KOPT-K1 (cell line): ENCODE measurements around the gene ZNF594.
"Not testable (repeated sequence)": the region's sequence is repeated elsewhere in the genome, so short reads cannot be mapped to it uniquely, and the experiment has no call there.

Experiments used
- H3K27ac ChIP-seq: fragments of 200-600 bp; sonication (generic); 2 replicates; pipeline ENCODE4 v1.5.1; 2016; ENCODE audit warnings: antibody characterized with exemption, mild to moderate bottlenecking, low read depth, low read length; ENCODE audit not compliant: poor library complexity, severe bottlenecking
- H3K36me3 ChIP-seq: fragments of 200-600 bp; sonication (generic); 2 replicates; pipeline ENCODE4 v1.5.1; 2017; ENCODE audit warnings: antibody characterized with exemption, mild to moderate bottlenecking, low read length, moderate library complexity; ENCODE audit not compliant: insufficient read depth
- H3K9me3 ChIP-seq: fragments of 200-600 bp; sonication (generic); 2 replicates; pipeline ENCODE4 v1.5.1; 2017; ENCODE audit warnings: antibody characterized with exemption, low read length, mild to moderate bottlenecking; ENCODE audit not compliant: insufficient read depth, poor library complexity, severe bottlenecking

The ZNF594 gene

DNA sequence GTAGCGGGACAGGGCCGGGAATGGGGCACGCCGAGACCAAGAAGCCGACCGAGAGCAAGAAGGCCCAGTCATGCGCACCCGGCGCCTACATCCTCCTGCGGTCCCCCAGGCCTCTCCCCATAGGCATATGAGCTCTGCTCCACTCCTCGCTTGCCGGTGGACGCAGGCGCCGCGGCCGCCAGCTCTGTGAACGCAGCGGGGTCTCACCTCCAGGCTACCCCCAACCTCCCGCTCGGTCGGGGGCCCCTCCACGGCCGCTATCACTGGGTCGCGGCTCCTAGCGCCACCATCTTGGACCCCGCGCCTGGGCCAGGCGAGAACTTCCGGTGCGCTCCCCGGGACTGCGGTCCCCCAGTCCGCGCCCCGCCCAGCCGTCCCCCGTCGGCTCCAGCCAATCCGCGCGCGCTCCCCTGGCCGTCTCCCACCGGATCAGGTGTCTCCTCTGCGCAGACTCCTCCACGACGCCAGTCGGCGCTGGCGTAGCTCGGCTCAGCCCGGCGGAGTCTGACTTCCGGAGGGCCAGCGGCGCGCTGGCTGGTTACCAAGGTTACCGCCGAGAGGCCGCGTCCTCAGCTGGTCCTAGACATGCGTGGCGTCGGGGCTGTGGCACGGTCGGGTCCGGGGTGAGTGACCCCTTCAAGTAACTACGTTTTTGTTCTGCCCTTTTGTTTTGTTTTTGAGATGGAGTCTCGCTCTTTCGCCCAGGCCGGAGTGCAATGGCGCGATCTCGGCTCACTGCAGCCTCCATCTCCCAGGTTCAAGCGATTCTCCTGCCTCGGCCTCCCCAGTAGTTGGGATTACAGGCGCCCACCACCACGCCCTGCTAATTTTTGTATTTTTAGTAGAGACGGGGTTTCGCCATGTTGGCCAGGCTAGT is at the start of gene ZNF594:
Gene ZNF594, minus strand, starts transcription at position 328 of the 877 bp plus-strand sequence. CDS start 7,612 bp downstream, outside the sequence.
- peak within 1 kb of the TSS; percentile 73 for H3K27ac ChIP-seq

DNA sequence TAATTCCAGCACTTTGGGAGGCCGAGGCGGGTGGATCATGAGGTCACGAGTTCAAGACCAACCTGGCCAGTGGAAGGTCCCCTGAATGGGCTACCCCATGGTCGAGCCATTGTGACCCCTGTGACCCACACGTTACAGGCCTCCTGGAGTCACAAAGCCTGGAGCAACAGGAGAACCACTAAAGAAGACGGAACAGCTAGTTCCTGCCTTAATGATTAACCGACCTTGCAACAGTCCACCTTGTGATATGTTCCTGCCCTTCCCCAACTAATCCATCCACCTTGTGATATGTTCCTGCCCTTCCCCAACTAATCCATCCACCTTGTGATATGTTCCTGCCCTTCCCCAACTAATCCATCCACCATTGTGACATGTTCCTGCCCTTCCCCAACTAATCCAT is 48.1 kb upstream of the ZNF594 start:
- not testable (repeated sequence) for H3K36me3 ChIP-seq, H3K9me3 ChIP-seq, H3K27ac ChIP-seq

More for the DNA sequence above, at the start of gene ZNF594:
- Histone ChIP-seq H3K9me3 (peaks cover 34% of the 10 kb centered on the region), H3K36me3 (peaks cover 18% of the 10 kb centered on the region)

DNA sequence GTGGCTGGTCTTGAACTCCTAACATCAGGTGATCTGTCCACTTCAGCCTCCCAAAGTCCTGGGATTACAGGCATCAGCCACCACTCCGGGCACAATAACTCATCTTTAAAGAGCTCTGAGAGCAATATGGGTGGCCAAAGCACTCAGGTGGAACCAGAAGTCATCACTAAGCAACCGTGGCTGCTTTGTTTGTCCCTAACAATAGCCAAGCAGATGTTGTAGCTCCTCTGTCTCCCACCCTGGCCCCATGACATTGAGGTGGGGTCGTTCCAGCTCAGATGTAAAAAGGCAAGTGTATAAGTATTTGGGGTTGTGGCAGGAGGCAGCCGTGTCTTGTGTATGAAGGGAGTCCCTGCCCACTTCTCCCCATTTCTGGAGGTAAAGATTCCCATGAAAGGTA is 46.7 kb upstream of the ZNF594 start:
- no peaks in the 10 kb centered on the region for H3K9me3 ChIP-seq
- H3K27ac ChIP-seq, result no peak overlapping the region
- no peaks in the 10 kb centered on the region for H3K36me3 ChIP-seq

DNA sequence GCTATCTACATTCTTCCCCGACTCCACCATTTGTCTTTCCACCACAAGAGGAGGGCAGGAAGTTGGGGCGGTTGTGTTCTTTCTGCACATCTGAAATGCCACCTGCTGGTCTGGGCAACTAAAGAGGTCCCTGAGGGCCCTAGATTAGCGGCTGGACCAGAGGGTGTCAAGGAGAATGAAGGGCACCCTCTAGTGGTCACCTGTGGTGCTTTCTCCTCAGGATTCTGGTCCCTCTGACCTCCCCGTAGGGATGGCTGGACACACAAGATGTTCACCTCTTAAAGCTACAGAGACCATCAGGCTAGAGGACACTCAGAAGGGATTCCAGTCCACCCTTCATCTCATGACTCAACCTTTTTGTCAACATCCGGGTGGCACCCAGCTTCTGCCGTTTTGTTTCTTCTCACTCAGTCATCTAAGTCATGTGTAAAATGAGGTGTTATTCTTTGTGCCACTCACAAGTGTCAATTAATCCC is 45.9 kb upstream of the ZNF594 start:
- Histone ChIP-seq H3K9me3 (no peaks in the 10 kb centered on the region), H3K27ac (no peak overlapping the region), H3K36me3 (no peaks in the 10 kb centered on the region)

DNA sequence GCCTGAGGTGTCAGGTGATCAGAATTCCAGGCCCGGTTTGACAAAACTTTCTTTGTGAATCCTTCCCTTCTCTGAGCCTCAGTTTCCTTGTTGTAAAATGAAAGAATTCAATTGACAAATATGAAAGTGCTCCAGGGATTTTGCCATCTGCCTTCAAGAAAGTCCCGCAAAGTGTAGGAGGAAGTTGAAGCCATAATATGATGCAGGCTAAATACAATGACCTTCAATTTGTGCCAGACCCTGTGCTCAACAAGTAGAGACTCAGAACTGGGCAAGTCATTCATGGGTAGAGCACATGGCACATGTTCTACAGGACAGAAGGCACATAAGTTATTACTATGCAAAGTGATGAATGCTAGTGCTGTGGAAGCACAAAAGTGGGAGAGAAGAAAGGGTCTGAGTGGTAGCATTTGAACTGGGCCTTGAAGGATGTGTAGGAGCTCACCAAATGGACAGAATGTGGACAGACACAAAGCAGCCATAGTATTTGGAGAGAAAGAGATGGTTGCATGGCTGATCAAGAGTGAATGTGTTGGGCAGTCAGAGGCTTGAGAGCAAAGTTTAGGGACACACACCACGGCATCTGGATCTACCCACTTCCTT is 45.4 kb upstream of the ZNF594 start:
- H3K36me3 ChIP-seq, result no peaks in the 10 kb centered on the region
- H3K9me3 ChIP-seq, result no peaks in the 10 kb centered on the region
- H3K27ac ChIP-seq, result no peak overlapping the region

DNA sequence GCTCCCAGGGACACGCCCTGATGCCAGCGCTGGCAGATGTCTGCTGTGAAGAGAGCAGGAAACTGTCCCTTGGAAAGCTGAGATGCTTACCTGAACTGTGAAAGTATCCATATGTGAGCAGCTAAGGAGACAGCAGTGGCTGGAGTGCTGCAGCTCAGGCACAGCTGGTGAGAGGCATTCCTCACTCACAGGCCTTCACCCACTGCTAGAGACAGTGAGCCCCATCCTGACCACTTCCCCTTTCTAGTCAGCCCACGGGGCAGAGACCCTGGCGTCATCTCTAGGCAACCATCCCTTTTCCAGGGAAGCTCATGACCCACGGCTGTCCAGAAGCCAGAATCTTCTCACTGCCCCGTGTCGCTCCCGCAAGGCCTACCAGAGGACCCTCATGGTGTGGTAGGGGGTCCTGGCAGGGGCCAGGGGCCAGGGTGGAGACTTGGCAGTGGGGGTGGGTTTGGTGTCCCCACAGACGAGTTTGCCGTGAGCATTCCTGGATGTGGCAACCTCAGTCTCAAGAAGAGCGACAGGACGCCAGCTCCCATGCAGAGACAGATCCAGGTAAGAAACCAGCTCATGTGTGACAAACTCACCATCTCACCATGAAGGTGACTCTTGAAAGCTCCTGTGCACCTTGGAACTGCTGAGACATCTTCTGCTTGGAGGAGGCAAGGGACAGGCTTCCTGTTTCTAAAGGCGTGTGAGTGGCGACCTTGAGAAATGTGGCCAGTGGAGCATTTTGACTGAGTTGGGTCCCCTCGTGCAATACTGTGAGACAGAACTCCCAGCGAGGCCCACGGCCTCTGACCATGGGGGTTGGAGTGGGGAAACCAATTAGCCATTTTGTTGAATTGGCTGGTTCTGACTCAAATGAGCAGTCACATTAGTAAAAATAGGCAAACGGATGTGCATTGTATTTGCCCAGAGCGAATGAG is 43.2 kb upstream of the ZNF594 start, which contains the start of gene SCIMP:
Gene SCIMP, minus strand, starts transcription at position 216 of the 932 bp plus-strand sequence. Its CDS starts 105 bp downstream, at position 111.
- H3K9me3 ChIP-seq, result no peaks in the 10 kb centered on the region
- H3K36me3 ChIP-seq, result no peaks in the 10 kb centered on the region
- no peak within 1 kb of the TSS for H3K27ac ChIP-seq

DNA sequence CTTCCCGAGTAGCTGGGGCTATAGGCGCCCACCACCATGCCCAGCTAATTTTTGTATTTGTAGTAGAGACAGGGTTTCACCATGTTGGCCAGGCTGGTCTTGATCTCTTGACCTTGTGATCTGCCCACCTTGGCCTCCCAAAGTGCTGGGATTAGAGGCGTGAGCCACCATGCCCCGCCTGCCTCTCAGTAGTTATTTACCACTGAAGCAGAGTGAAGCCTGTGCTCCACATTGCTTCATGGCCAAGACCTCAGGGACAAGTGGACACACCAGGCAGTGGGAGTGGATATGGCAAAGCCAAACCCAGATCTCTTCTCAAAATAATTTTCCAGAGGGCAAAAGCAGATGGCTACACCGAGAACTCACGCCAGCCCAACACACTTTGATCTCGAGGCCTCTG is 41.8 kb upstream of the ZNF594 start:
- H3K36me3 ChIP-seq, H3K9me3 ChIP-seq, H3K27ac ChIP-seq: not testable (repeated sequence)

DNA sequence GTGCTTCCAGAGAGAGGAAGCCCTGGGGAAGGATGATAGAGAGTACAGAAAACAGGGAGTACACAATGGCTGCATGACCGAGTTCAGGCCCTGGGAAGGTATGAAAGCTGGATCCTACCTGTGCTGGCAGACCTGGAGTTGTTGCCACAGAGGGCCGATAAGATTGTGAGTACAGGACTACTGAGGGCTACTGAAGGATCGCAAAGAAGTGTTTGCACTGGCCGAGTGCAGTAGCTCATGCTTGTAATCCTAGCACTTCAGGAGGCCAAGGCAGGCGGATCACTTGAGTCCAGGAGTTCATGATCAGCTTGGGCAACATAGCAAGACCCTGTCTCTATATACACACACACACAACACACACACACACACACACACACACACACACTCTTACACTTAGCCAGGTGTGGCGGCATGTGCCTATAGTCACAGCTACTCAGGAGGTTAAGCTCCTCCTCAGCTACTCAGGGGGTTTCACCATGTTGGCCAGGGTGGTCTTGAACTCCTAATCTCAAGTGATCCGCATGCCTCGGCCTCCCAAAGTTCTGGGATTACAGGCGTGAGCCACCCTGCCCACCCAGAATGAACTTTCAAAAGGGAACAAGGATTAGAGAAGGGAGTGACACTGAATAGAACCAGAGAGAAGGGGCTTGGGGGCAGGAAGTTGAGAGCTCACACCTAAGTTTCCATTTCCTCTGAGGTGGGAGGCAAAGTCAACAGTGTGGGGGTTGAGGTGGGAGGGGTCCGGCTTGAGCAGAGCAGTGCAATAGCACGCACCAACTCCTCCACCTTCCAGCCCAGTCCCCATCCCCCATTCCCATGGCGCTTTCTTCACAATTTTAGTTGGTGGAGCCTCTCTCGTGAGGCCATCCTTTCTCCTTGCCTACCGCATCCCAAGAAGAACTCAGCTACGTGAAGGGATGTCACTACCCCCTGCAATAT is 35.5 kb upstream of the ZNF594 start:
- Histone ChIP-seq H3K36me3 (no peaks in the 10 kb centered on the region; the same call in 1 of the 2 replicates), H3K27ac (peak overlapping the region; percentile 40), H3K9me3 (no peaks in the 10 kb centered on the region)

DNA sequence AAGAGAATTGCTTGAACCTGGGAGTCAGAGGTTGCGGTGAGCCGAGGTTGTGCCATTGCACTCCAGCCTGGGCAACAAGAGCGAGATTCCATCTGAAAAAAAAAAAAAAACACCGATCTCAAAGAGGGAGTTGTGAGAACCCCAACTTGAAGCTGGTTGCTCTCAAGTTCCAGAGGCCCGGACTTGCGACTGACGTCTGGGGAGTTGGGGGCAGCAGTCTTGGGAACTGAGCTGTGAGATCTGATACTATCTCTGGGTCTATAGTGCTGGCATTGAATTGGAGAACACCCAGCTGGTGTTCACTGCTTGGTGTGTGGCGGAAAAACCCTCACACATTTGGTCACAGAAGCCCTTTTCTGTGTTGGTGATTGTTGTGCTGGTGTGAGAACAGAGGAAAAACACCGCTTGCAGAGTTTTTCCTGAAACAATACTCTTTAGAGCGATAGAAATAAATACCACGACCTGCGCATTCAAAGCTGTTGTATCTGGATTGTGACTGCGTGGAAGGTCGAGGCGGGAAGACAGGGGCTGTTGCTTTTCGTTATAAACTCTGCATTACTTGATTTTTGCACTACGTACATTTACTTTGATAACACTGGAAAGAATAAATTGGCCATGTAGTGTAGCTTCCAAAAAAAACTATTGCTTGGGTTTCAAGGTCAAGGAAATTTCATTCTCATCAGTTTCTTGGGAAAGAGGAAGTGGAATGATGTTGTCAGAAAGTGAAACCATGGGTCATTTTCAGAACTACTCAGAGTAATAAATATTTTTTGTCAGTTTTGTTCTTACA is 34.2 kb upstream of the ZNF594 start:
- Histone ChIP-seq H3K36me3 (no peaks in the 10 kb centered on the region; the same call in 1 of the 2 replicates), H3K9me3 (no peaks in the 10 kb centered on the region), H3K27ac (no peak overlapping the region)

DNA sequence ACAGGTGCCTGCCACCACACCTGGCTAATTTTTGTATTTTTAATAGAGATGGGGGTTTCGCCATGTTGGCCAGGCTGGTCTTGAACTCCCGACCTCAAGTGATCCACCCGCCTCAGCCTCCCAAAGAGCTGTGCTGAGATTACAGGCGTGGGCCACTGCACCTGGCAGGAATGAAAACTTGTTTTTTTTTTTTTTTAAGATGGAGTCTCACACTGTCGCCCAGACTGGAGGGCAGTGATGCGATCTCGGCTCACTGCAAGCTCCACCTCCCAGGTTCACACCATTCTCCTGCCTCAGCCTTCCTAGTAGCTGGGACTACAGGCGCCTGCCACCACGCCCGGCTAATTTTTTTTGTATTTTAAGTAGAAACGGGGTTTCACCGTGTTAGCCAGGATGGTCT is 30.2 kb upstream of the ZNF594 start:
- not testable (repeated sequence) for H3K27ac ChIP-seq, H3K36me3 ChIP-seq, H3K9me3 ChIP-seq

DNA sequence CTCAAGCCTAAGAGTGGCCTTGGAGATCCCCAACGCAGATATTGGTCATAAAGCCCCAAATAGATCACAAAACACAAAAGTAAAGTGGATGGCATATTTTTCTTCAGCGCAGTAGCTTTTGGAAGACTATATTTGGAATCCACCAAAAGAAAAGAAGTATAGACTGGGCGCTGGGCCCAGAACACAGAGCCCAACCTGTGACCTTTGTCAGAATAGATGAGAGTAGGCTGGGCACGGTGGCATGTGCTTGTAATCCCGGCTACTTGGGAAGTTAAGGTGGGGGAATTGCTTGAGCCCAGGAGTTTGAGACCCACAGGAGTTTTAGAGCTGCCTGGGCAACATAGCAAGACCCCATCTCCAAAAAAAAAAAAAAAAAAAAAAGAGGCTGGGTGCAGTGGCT is 28.4 kb upstream of the ZNF594 start:
- H3K9me3 ChIP-seq, result no peaks in the 10 kb centered on the region
- H3K27ac ChIP-seq, result no peak overlapping the region
- no peaks in the 10 kb centered on the region for H3K36me3 ChIP-seq

DNA sequence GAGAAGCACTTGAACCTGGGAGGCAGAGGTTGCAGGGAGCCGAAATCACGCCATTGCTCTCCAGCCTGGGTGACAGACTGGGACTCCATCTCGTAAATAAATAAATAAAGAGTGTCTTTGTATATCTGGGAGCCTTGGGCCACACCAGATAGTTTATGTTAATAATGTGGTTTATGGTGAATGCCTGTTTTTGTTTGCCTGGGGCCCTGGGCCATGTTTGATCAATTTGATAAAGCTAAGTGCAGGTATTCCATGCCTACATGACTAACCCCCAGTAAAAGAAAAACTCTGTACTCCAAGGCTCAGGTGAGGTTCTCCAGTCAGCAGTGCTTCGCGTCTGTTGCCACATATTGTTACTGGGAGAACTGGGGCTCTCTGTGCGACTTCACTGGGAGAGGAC is 27.9 kb upstream of the ZNF594 start:
- Histone ChIP-seq H3K36me3 (no peaks in the 10 kb centered on the region), H3K27ac (no peak overlapping the region), H3K9me3 (no peaks in the 10 kb centered on the region)

DNA sequence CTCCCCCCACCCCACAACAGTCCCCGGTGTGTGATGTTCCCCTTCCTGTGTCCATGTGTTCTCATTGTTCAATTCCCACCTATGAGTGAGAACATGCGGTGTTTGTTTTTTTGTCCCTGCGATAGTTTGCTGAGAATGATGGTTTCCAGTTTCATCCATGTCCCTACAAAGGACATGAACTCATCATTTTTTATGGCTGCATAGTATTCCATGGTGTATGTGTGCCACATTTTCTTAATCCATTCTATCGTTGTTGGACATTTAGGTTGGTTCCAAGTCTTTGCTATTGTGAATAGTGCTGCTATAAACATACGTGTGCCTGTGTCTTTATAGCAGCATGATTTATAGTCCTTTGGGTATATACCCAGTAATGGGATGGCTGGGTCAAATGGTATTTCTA is 25.9 kb upstream of the ZNF594 start:
- H3K27ac ChIP-seq, H3K9me3 ChIP-seq, H3K36me3 ChIP-seq: not testable (repeated sequence)
